HFF-Myc (cell line): ENCODE data around the gene GCM1.

ENCODE experiments used
- DNase-seq: peaks from one replicate; pipeline ENCODE4 v3.0.0-alpha.2; 2011; ENCODE audit warnings: low read depth; ENCODE audit errors: extremely low read depth
- H3K4me3 ChIP-seq: replicated peaks from 2 replicates; pipeline ENCODE4 v1.5.1; 2011; ENCODE audit warnings: low read depth, mild to moderate bottlenecking, control low read depth, low read length
- TF ChIP-seq, protein P1 (sequence below): IDR thresholded peaks from 2 replicates; pipeline ENCODE4 v1.5.1; 2012; ENCODE audit warnings: mild to moderate bottlenecking, low read depth, low read length, control low read depth; ENCODE audit errors: missing control alignments

GCM1 gene

DNA sequence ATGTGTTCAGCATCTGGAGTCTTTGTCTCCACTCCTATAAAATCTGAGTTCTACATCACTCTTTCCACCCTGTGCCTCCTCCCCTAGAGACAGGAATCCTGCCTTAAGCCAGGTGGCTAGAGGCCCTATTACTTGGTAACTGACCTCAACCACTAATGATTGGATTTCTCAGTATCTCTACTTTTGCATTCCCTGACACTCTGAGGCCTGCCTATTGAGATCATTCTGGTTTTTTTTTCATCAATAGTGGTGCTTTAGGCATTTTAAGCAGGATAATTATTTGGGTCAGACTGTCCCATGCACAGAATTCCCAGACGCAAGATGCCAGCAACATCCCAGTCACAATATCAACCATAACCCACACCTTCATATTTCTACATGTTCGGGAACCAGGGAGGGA is 3.9 kb upstream of the GCM1 start:
- TF ChIP-seq, protein P1, sequence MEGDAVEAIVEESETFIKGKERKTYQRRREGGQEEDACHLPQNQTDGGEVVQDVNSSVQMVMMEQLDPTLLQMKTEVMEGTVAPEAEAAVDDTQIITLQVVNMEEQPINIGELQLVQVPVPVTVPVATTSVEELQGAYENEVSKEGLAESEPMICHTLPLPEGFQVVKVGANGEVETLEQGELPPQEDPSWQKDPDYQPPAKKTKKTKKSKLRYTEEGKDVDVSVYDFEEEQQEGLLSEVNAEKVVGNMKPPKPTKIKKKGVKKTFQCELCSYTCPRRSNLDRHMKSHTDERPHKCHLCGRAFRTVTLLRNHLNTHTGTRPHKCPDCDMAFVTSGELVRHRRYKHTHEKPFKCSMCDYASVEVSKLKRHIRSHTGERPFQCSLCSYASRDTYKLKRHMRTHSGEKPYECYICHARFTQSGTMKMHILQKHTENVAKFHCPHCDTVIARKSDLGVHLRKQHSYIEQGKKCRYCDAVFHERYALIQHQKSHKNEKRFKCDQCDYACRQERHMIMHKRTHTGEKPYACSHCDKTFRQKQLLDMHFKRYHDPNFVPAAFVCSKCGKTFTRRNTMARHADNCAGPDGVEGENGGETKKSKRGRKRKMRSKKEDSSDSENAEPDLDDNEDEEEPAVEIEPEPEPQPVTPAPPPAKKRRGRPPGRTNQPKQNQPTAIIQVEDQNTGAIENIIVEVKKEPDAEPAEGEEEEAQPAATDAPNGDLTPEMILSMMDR = no peak
- DNase-seq = no peak
- no peak overlapping the region for H3K4me3 ChIP-seq

DNA sequence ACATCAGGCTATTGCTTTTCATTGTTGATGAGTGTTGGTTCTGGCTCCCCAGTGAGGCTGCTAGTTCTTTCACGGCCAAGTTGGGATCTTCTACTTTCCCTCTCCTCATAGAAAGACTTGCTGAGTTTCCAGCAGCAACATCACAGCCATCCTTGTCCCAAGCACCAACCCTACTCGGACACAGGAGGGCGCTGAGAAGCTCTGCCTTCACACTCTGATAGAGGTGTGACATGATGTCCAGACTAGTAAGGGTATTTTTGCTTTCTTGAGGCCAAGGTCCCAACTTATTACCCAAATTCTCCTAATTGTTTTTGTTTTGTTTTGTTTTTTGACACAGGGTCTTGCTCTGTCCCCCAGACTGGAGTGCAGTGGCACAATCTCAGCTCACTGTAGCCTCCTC is 3.0 kb upstream of the GCM1 start:
- TF ChIP-seq, protein P1 = peak; percentile 43
- H3K4me3 ChIP-seq = no peak overlapping the region
- no peak for DNase-seq

DNA sequence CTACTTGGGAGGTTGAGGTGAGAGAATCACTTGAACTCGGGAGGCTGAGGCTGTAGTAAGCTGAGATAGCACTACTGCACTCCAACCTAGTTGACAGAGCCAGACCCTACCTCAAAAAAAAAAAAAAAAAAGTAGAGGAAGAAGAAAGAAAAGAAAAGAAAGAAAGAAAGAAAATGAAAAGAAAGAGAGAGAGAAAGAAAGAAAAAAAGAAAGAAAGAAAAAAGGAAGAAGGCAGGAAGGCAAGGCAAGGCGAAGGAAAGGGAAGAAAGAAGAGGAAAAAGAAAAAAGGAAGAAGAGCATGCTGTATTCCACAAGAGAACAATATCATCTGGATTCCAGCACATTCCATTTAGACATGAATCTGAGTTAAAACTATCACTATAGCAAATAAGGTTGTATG is 3.8 kb downstream of the GCM1 start:
- TF ChIP-seq, protein P1 = no peak
- H3K4me3 ChIP-seq = no peak overlapping the region
- DNase-seq = no peak

DNA sequence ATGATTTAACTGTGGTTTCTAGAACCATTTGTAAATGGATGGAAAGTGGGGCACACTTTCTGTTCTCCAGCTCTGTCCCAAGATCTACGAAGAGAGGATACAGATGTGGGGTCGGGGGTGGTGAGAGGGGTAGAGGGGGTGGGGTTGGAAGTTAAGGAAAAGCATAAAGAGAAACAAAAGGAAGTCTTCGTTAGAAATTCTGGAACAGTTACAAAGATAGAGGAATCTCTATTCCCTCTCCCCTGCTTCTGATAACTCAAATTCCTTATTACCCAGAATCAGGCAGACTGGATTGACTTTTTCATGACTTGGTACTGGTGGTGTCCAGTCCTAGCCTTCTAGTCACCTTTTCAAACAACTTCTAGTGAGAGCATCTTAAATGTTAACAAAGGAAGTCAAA is 4.9 kb downstream of the GCM1 start:
- DNase-seq = no peak
- no peak overlapping the region for H3K4me3 ChIP-seq
- TF ChIP-seq, protein P1 = no peak

DNA sequence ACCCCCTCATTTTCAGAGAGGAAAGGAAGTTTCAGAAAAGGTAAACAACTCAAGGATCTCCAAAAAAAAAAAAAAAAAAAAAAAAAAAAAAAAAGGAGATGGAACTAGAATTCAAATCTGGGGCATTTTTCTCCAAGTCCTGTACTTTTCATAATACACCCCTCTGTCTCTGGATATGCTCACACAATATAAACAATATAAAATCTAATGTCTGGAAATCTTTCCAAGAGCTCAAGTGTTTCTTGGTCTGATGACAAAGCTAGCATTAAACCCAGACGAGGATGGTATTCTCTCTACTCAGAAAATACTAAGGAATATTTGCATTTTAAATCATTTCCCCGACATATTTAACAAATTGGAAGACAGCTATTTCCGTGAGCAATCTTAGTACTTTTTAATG is 5.8 kb downstream of the GCM1 start:
- DNase-seq = no peak
- no peak overlapping the region for H3K4me3 ChIP-seq
- TF ChIP-seq, protein P1 = no peak

DNA sequence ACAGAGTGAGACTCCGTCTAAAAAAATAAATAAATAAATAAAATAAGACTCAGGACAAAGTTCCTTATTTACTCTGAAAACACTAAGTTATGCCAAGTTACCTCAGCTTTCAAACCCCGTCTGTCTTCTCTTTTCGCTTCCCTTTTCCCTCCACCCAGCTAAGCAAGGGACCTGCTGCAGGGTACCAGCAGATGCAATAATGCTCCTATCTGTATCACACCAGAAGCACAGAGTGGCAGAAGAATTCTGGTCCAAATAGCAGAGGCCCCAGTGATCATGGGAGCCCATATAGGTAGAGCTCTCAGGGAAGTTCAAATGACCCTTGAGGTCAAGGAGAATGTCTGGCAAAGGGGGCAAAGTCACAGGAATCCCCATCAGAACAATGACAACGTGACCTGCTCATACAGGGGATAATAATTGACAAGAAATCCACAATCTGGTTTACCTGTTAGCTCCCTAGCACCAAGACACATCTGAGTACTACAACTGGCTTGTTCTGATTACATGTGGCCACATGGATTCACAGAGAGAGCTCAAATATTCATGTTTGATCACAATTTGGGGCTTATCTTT is 8.7 kb downstream of the GCM1 start:
- no peak for DNase-seq
- no peak overlapping the region for H3K4me3 ChIP-seq
- TF ChIP-seq, protein P1 = no peak

DNA sequence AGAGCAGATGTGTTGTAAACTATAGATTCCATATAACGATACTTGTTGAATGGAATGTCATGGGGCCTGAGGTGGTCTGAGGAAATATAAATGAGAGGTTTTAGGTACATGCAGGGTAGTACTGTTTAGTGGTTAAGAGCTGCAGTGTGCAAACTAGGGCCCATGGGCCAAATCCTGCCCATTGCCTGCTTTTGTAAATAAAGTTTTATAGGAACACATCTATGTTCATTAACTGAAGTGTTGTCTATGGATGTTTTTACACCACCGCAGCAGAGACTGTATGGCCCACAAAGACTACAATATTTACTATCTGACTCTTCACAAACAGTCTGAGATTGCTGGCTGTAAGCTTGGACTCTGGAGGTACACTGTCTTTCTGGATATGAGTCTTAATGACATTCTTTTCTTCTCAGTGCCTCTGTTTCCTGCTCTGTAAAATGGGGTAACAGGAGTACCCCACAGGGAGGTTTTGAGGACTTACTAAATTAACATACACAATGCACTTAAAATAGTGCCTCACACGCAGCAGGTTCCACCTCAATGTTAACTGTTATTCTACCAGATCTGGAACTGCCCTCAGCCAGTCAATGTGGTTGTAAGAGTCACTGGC is 12.5 kb downstream of the GCM1 start:
- H3K4me3 ChIP-seq = no peak overlapping the region
- TF ChIP-seq, protein P1 = no peak
- DNase-seq = no peak
